Measurements from ENCODE around the gene PVALB.

Gene PVALB

GRCh38 chr22:36795633-36796032 lies 21.2 kb downstream of the PVALB start:
- FAIRE-seq (no peak), DNase-seq (ENCODE audit: insufficient read length, low spot score) (no peak)
- TF ChIP-seq POLR2A (IDR thresholded peaks at IDR 0.05; ENCODE audit: low read depth, low read length) (no peak), POLR2AphosphoS5 (IDR thresholded peaks at IDR 0.05; ENCODE audit: low read depth, low read length) (no peak), SPI1 (IDR thresholded peaks at IDR 0.05; ENCODE audit: low read depth, low read length) (no peak), PAX5 (IDR thresholded peaks at IDR 0.05; ENCODE audit: insufficient read depth, low read length, severe bottlenecking) (no peak), TAF1 (IDR thresholded peaks at IDR 0.05; ENCODE audit: low read depth, low read length) (no peak), POU2F2 (IDR thresholded peaks at IDR 0.05; ENCODE audit: low read depth, low read length) (no peak)

GRCh38 chr22:36790648-36791047 lies 26.2 kb downstream of the PVALB start:
- DNase-seq (ENCODE audit: insufficient read length, low spot score), result peak; percentile 38

GRCh38 chr22:36787204-36787988 lies 29.4 kb downstream of the PVALB start:
- TF ChIP-seq SPI1 (IDR thresholded peaks at IDR 0.05; ENCODE audit: low read depth, low read length), result no peak
- no peak for TF ChIP-seq POU2F2 (IDR thresholded peaks at IDR 0.05; ENCODE audit: low read depth, low read length)
- no peak for TF ChIP-seq POLR2A (IDR thresholded peaks at IDR 0.05; ENCODE audit: low read depth, low read length)
- TF ChIP-seq PAX5 (IDR thresholded peaks at IDR 0.05; ENCODE audit: insufficient read depth, low read length, severe bottlenecking), result no peak
- TF ChIP-seq TAF1 (IDR thresholded peaks at IDR 0.05; ENCODE audit: low read depth, low read length), result no peak
- TF ChIP-seq POLR2AphosphoS5 (IDR thresholded peaks at IDR 0.05; ENCODE audit: low read depth, low read length), result no peak
- no peak for FAIRE-seq
- DNase-seq (ENCODE audit: insufficient read length, low spot score), result no peak

More at GRCh38 chr22:36790648-36791047, 26.2 kb downstream of the PVALB start:
- TF ChIP-seq POLR2A (IDR thresholded peaks at IDR 0.05; ENCODE audit: low read depth, low read length) (no peak), TAF1 (IDR thresholded peaks at IDR 0.05; ENCODE audit: low read depth, low read length) (no peak), SPI1 (IDR thresholded peaks at IDR 0.05; ENCODE audit: low read depth, low read length) (no peak), POU2F2 (IDR thresholded peaks at IDR 0.05; ENCODE audit: low read depth, low read length) (no peak), POLR2AphosphoS5 (IDR thresholded peaks at IDR 0.05; ENCODE audit: low read depth, low read length) (no peak), PAX5 (IDR thresholded peaks at IDR 0.05; ENCODE audit: insufficient read depth, low read length, severe bottlenecking) (no peak)
- peak; percentile 83 for FAIRE-seq

DNA sequence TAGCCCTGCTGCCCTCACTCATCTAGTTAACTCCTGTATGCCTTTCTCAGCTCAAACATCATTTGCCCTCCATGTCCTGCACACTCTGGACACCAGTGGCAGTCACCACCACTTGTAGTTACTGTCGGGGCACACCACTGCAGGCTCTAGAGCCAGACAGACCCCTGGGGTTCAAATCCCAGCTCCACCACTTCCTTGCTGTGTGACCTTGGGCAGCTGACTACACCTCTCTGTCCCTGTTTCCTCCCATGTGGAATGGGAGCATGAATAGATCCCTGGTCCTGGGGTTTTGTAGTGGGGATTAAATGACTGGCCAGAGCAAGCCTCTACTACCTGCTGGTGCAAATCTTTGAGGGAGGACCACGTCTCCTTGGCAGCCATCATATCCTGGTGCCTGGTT lies 33.1 kb downstream of the PVALB start:
- no peak for FAIRE-seq
- TF ChIP-seq POLR2AphosphoS5 (IDR thresholded peaks at IDR 0.05; ENCODE audit: low read depth, low read length) (no peak), POU2F2 (IDR thresholded peaks at IDR 0.05; ENCODE audit: low read depth, low read length) (no peak), POLR2A (IDR thresholded peaks at IDR 0.05; ENCODE audit: low read depth, low read length) (no peak), TAF1 (IDR thresholded peaks at IDR 0.05; ENCODE audit: low read depth, low read length) (no peak), PAX5 (IDR thresholded peaks at IDR 0.05; ENCODE audit: insufficient read depth, low read length, severe bottlenecking) (no peak), SPI1 (IDR thresholded peaks at IDR 0.05; ENCODE audit: low read depth, low read length) (no peak)
- DNase-seq (ENCODE audit: insufficient read length, low spot score), result no peak

DNA sequence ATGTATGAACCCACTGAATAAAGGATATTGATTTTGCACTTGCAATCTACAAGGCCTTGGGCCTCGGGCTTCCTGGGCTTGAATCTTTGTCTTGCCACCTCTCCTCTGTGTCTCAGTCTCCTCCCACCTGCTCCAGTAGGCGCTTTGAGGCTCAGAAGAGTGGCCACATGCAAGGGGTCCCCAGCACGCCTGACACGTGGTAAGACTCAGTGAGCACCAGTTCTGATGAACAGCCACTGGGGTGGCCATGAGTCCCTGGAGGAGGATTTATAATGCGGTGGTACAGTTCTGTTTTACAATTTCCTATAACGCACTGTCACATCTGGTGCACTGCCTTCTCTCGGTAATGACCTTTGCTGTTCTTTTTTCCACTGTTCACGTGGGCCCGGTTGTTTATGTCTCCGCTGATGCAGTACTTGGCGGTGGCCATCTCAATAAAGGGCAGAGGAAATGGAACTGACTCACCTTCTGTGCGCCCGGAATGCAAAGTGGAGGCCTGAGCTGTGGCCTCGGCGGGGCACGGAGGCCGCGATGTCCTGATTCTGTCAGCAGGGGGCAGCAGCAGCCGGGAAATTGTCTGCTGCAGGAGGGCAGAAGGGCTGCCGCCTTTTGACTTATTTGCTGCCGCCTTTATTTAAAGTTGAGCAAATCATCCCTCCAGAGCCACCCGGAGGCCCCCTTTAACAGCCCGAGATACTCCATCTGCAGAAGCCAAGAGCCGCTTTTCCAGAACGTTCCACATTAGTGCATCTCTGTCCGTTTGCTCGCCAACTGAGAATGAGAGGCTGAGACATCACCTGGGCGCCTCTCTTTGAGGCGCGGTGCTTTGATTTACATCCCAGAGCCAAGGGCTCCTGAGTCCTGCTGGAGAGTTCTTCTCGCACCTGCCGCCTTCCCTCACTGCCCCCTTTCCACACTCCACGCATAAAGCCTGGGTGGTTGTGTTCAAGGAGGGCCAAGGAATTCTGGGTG lies 34.9 kb downstream of the PVALB start:
- FAIRE-seq, result peak; percentile 93
- TF ChIP-seq POU2F2 (IDR thresholded peaks at IDR 0.05; ENCODE audit: low read depth, low read length) (peak; percentile 83), TAF1 (IDR thresholded peaks at IDR 0.05; ENCODE audit: low read depth, low read length) (no peak), POLR2AphosphoS5 (IDR thresholded peaks at IDR 0.05; ENCODE audit: low read depth, low read length) (no peak), POLR2A (IDR thresholded peaks at IDR 0.05; ENCODE audit: low read depth, low read length) (no peak), SPI1 (IDR thresholded peaks at IDR 0.05; ENCODE audit: low read depth, low read length) (peak; percentile 45; the same call in 1 of the 2 replicates), PAX5 (IDR thresholded peaks at IDR 0.05; ENCODE audit: insufficient read depth, low read length, severe bottlenecking) (no peak)
- peak; percentile 83 for DNase-seq (ENCODE audit: insufficient read length, low spot score)

DNA sequence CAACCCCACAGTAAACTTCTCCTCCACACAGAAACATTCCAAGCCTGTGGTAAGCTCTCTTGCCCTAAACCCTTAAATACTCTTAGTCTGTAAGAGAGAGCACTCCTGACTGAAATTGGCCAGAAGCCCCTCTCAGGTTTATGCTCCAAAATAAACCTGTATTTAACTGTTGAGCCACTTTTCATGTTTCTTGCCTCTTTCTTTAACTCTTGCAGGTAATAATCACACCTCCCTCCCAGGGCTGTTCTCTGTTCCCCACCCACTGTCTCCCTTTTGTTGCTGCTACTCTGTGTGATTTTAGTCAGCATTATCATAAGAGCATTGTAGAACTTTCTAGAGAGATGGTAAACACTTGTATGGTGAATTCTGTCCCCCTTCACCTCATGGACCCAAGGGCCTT lies 38.8 kb downstream of the PVALB start:
- no peak for TF ChIP-seq TAF1 (IDR thresholded peaks at IDR 0.05; ENCODE audit: low read depth, low read length)
- no peak for TF ChIP-seq POU2F2 (IDR thresholded peaks at IDR 0.05; ENCODE audit: low read depth, low read length)
- no peak for TF ChIP-seq POLR2A (IDR thresholded peaks at IDR 0.05; ENCODE audit: low read depth, low read length)
- no peak for TF ChIP-seq POLR2AphosphoS5 (IDR thresholded peaks at IDR 0.05; ENCODE audit: low read depth, low read length)
- TF ChIP-seq SPI1 (IDR thresholded peaks at IDR 0.05; ENCODE audit: low read depth, low read length), result no peak
- TF ChIP-seq PAX5 (IDR thresholded peaks at IDR 0.05; ENCODE audit: insufficient read depth, low read length, severe bottlenecking), result no peak
- FAIRE-seq, result no peak
- no peak for DNase-seq (ENCODE audit: insufficient read length, low spot score)

- TF ChIP-seq POU2F2 (IDR thresholded peaks at IDR 0.05; ENCODE audit: low read depth, low read length) (no peak), SPI1 (IDR thresholded peaks at IDR 0.05; ENCODE audit: low read depth, low read length) (no peak), POLR2AphosphoS5 (IDR thresholded peaks at IDR 0.05; ENCODE audit: low read depth, low read length) (no peak), TAF1 (IDR thresholded peaks at IDR 0.05; ENCODE audit: low read depth, low read length) (no peak), PAX5 (IDR thresholded peaks at IDR 0.05; ENCODE audit: insufficient read depth, low read length, severe bottlenecking) (no peak), POLR2A (IDR thresholded peaks at IDR 0.05; ENCODE audit: low read depth, low read length) (no peak)
- FAIRE-seq (peak; percentile 31), DNase-seq (ENCODE audit: insufficient read length, low spot score) (no peak)
These were observed 40.1 kb downstream of the PVALB start for GRCh38 chr22:36776722-36777121.

DNA sequence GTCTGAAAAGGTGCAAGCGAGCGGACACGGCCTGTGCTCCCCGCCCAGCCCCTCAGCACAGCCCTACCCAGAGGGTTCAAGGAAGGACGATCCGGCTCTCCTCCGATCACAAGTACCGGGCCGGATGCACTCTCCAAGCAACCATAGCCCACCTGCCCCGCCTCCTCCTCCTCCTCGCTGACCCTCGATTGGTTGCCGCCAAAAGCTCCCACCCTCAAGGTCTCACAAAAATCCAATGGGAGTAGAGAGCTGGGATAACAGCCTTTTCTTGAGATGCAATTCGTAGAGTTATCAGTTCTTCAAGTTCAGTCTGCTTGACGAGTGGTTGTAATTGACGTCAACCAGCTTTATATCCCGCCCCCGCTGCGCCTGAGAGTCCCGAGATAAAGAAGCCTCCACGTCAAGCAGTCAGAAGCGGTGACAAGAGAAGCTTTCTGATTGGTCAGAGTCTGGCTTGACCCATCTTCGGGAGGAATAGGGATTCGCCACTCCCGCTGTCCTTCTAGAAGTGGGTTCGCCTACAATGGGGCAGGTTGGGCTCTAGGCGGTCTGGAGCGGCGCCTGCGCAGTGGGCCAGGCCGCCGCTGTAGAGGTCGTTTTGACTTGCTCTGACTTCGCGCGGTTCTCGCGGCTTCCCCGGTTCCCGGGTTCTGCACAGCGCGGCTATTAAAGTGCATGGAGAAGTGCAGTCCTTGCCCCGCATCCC lies 40.7 kb downstream of the PVALB start, which contains the start of gene IFT27:
IFT27 (minus strand) TSS at position 156 of the 706 bp plus-strand sequence. CDS start 412 bp downstream, outside the sequence.
- DNase-seq (ENCODE audit: insufficient read length, low spot score), result peak; percentile 96
- peak; percentile 98 for FAIRE-seq
- TF ChIP-seq SPI1 (IDR thresholded peaks at IDR 0.05; ENCODE audit: low read depth, low read length), result no peak
- 0 out of 2 replicates have a peak, but pooled peaks have one; percentile 22 for TF ChIP-seq TAF1 (IDR thresholded peaks at IDR 0.05; ENCODE audit: low read depth, low read length)
- TF ChIP-seq POLR2AphosphoS5 (IDR thresholded peaks at IDR 0.05; ENCODE audit: low read depth, low read length), result peak; percentile 22; the same call in 1 of the 2 replicates
- TF ChIP-seq PAX5 (IDR thresholded peaks at IDR 0.05; ENCODE audit: insufficient read depth, low read length, severe bottlenecking), result no peak
- TF ChIP-seq POLR2A (IDR thresholded peaks at IDR 0.05; ENCODE audit: low read depth, low read length), result no peak
- TF ChIP-seq POU2F2 (IDR thresholded peaks at IDR 0.05; ENCODE audit: low read depth, low read length), result no peak
